Neural progenitor cell (in vitro differentiated cells): ENCODE results near the gene NSMCE1. TPM values are rescaled to one million over a fixed set of nuclear protein-coding genes. Genes with fewer than 3 reads are reported as not detected.

Experiments
- DNase-seq: peaks from one replicate; pipeline ENCODE4 v3.0.0-alpha.2; 2016; ENCODE audit warnings: low spot score
- H2AFZ ChIP-seq: fragments of 200-600 bp; sonication (generic); replicated peaks from 2 replicates; pipeline ENCODE4 v1.6.1; 2016; ENCODE audit warnings: antibody characterized with exemption
- H3F3A ChIP-seq: fragments of 200-600 bp; sonication (generic); 2 replicates; pipeline ENCODE4 v1.6.1; 2016; ENCODE audit warnings: antibody characterized with exemption, low read depth
- H3K27ac ChIP-seq: fragments of 200-600 bp; sonication (generic); 2 replicates; pipeline ENCODE4 v1.5.1; 2016; ENCODE audit warnings: mild to moderate bottlenecking
- H3K27me3 ChIP-seq: fragments of 200-600 bp; sonication (generic); 2 replicates; pipeline ENCODE4 v1.6.1; 2016; ENCODE audit warnings: mild to moderate bottlenecking, moderate library complexity
- H3K36me3 ChIP-seq: fragments of 200-600 bp; sonication (generic); 2 replicates; pipeline ENCODE4 v1.5.1; 2016
- H3K4me1 ChIP-seq: fragments of 200-600 bp; sonication (generic); 2 replicates; pipeline ENCODE4 v1.6.1; 2016; ENCODE audit warnings: mixed run types
- H3K4me2 ChIP-seq: fragments of 200-600 bp; sonication (generic); 2 replicates; pipeline ENCODE4 v1.6.1; 2016
- H3K4me3 ChIP-seq: fragments of 200-600 bp; sonication (generic); 2 replicates; pipeline ENCODE4 v1.5.1; 2016
- H3K79me2 ChIP-seq: fragments of 200-600 bp; sonication (generic); 2 replicates; pipeline ENCODE4 v1.6.1; 2016; ENCODE audit warnings: low read depth
- H3K9ac ChIP-seq: fragments of 200-600 bp; sonication (generic); 2 replicates; pipeline ENCODE4 v1.6.1; 2016
- H3K9me3 ChIP-seq: fragments of 200-600 bp; sonication (generic); 2 replicates; pipeline ENCODE4 v1.5.1; 2016; ENCODE audit warnings: low read depth
- H4K20me1 ChIP-seq: fragments of 200-600 bp; sonication (generic); 2 replicates; pipeline ENCODE4 v1.6.1; 2016; ENCODE audit warnings: low read depth
- H3K27ac Mint-ChIP-seq: 3 replicates; pipeline ENCODE4 v1.8.0; 2021; ENCODE audit warnings: mixed read lengths
- H3K27me3 Mint-ChIP-seq: 2 replicates; pipeline ENCODE4 v1.8.0; 2022; ENCODE audit warnings: low read depth, mild to moderate bottlenecking, inconsistent platforms, moderate library complexity, mixed read lengths; ENCODE audit not compliant: insufficient read depth
- H3K36me3 Mint-ChIP-seq: 3 replicates; pipeline ENCODE4 v1.8.0; 2021; ENCODE audit warnings: mixed read lengths
- H3K4me1 Mint-ChIP-seq: 3 replicates; pipeline ENCODE4 v1.8.0; 2021; ENCODE audit warnings: mixed read lengths
- H3K4me3 Mint-ChIP-seq: 3 replicates; pipeline ENCODE4 v1.8.0; 2021; ENCODE audit warnings: mild to moderate bottlenecking, moderate library complexity, mixed read lengths
- H3K9me3 Mint-ChIP-seq: 3 replicates; pipeline ENCODE4 v1.8.0; 2020; ENCODE audit warnings: mixed read lengths
- EZH2 ChIP-seq: fragments of 200-600 bp; sonication (generic); IDR thresholded peaks from 2 replicates; pipeline ENCODE4 v1.6.1; 2017; ENCODE audit warnings: antibody characterized with exemption, mild to moderate bottlenecking, moderate library complexity
- EZH2phosphoT487 ChIP-seq: fragments of 200-600 bp; sonication (generic); IDR thresholded peaks from 2 replicates; pipeline ENCODE4 v1.6.1; 2017; ENCODE audit warnings: antibody characterized with exemption
- total RNA-seq: library from RNA; depleted of rRNA; stranded (reverse); fragments of >200 nt; gene quantifications from 2 replicates; pipeline ENCODE4 v1.2.3, GENCODE V29; 2015; ENCODE audit warnings: low replicate concordance
- TF ChIP-seq, protein P1 (sequence below): fragments of 200-600 bp; sonication (generic); IDR thresholded peaks from 2 replicates; pipeline ENCODE4 v1.5.1; 2017; ENCODE audit warnings: antibody characterized with exemption, mild to moderate bottlenecking

NSMCE1 gene
- total RNA-seq, 1 donor from 2014 or later: 83.4 TPM

DNA sequence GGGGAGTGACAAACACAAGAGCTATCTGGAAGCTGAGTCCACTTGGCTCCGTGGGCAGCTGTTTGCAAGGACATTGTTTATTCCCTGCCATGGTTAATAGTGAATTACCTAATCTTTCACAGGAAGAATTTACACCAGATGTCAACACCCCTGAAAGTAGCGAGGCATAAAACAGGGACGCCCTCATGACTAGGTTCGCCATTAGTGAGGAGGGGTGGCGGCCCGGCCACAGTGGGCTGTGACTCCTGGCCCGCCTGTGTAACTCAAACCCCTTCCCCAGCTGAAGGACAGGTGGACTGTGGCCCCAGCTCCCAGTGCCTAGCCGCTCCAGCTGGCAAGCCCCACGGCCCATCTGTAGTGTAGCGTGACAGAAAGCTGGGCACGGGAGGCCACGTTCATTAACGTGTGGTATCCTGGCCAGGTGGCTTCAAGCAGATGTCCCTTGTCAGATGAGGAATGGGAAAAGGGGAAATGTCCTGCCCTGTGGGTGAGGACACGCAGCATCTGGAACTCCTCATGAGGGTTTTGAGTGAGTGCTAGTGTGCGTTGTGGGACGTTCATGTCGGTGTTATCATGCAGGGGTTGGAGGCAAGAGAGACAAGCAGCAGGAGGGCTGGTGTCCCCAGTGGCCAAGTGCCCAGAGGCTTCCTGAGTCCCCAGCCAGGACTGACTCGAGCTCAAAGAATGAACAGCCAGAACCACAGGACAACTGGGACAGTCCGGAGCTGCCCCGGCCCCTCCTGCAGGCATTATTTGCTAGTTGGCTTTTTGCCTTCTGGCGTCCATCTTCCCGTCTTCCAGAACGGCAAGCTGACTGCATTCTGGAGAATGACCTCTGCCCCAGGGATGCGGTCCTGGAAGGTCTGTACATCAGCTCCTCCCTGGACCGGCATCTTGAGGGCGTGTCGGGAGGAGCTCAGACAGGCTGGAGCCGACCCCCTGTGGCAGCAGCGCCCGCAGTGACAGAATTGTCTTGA is 46.0 kb downstream of the NSMCE1 start:
- no peaks in the 10 kb centered on the region for H3K79me2 ChIP-seq
- TF ChIP-seq, protein P1, sequence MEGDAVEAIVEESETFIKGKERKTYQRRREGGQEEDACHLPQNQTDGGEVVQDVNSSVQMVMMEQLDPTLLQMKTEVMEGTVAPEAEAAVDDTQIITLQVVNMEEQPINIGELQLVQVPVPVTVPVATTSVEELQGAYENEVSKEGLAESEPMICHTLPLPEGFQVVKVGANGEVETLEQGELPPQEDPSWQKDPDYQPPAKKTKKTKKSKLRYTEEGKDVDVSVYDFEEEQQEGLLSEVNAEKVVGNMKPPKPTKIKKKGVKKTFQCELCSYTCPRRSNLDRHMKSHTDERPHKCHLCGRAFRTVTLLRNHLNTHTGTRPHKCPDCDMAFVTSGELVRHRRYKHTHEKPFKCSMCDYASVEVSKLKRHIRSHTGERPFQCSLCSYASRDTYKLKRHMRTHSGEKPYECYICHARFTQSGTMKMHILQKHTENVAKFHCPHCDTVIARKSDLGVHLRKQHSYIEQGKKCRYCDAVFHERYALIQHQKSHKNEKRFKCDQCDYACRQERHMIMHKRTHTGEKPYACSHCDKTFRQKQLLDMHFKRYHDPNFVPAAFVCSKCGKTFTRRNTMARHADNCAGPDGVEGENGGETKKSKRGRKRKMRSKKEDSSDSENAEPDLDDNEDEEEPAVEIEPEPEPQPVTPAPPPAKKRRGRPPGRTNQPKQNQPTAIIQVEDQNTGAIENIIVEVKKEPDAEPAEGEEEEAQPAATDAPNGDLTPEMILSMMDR: no peak
- TF ChIP-seq EZH2phosphoT487 (no peak), EZH2 (no peak)
- H3F3A ChIP-seq: no peaks in the 10 kb centered on the region
- H3K27ac Mint-ChIP-seq: peak overlapping the region; percentile 72
- no peak overlapping the region for H3K4me3 Mint-ChIP-seq
- H3K27me3 Mint-ChIP-seq: peaks cover 2% of the 10 kb centered on the region
- no peaks in the 10 kb centered on the region for H4K20me1 ChIP-seq
- H2AFZ ChIP-seq: no peak overlapping the region
- no peak overlapping the region for H3K27ac ChIP-seq
- H3K4me2 ChIP-seq: no peak overlapping the region
- no peaks in the 10 kb centered on the region for H3K36me3 ChIP-seq
- H3K36me3 Mint-ChIP-seq: no peaks in the 10 kb centered on the region
- no peak overlapping the region for H3K9ac ChIP-seq
- no peaks in the 10 kb centered on the region for H3K27me3 ChIP-seq
- no peaks in the 10 kb centered on the region for H3K9me3 ChIP-seq
- H3K4me3 ChIP-seq: no peak overlapping the region
- no peaks in the 10 kb centered on the region for H3K4me1 ChIP-seq
- no peaks in the 10 kb centered on the region for H3K9me3 Mint-ChIP-seq
- peak; percentile 35 for DNase-seq
- H3K4me1 Mint-ChIP-seq: peaks cover 9% of the 10 kb centered on the region

DNA sequence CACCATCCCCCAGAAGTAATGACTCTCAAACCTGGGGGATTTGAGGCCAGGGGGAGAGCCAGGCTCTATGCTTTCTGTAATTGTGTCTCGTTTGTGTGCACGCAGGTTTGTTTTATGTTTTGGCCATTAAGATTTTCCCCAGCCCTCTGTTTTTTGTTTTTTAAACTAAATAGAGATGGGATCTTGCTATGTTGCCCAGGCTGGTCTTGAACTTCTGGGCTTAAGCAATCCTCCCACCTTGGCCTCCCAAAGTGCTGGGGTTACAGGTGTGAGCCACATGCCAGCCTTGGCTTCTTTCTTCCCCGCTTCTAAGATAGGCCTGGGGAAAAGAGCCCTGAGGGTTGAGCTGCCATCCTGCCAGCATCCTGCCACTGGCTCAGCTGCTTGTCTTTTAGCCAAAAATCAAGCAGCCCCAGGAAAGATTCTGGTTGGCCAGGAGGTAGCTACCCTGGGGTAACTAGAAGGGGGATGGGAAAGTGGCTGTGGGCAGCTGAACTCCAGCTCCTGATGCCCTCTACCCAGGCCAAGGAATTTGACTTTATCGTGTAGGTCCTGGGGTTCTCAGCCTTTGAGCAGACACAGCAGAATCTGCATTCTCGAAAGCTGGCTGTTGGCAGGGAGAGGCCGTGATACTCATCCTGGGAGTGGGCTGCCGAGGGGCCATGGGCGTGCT is 46.9 kb downstream of the NSMCE1 start:
- Histone ChIP-seq H3K27ac (no peak overlapping the region), H2AFZ (no peak overlapping the region), H4K20me1 (no peaks in the 10 kb centered on the region), H3K79me2 (no peaks in the 10 kb centered on the region), H3K9me3 (no peaks in the 10 kb centered on the region), H3K4me3 (no peak overlapping the region), H3F3A (no peaks in the 10 kb centered on the region), H3K4me1 (no peaks in the 10 kb centered on the region), H3K4me2 (no peak overlapping the region), H3K36me3 (no peaks in the 10 kb centered on the region), H3K27me3 (no peaks in the 10 kb centered on the region), H3K9ac (no peak overlapping the region)
- peaks cover 2% of the 10 kb centered on the region for H3K36me3 Mint-ChIP-seq
- H3K4me1 Mint-ChIP-seq: peaks cover 13% of the 10 kb centered on the region
- no peak for DNase-seq
- H3K4me3 Mint-ChIP-seq: no peak overlapping the region
- no peak for TF ChIP-seq EZH2
- no peak for TF ChIP-seq EZH2phosphoT487
- TF ChIP-seq, protein P1: no peak
- peak overlapping the region; percentile 46 for H3K27ac Mint-ChIP-seq
- H3K9me3 Mint-ChIP-seq: no peaks in the 10 kb centered on the region
- H3K27me3 Mint-ChIP-seq: peaks cover 4% of the 10 kb centered on the region

DNA sequence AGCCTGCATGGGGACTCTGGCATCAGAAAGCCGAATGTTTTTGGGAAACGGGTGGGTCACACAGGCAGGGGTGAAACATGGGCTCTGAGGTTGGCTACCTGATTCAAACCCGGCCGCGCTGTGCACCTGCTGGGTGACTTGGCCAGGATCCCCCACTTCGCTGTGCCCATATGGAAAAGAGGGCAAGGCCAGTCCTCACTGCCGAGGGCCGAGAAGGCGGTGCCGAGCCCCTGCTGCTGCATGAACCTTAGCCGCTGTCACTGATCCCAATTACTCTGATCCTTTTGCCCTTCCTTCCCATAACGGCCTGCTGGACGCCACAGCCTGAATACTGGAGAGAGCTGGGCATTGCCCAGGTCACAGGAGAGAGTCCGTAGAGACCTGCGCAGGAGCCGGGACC is 47.6 kb downstream of the NSMCE1 start:
- H3K9me3 Mint-ChIP-seq: no peaks in the 10 kb centered on the region
- Histone ChIP-seq H3K9me3 (no peaks in the 10 kb centered on the region), H2AFZ (no peak overlapping the region), H3K27me3 (no peaks in the 10 kb centered on the region), H3K9ac (no peak overlapping the region), H3K4me3 (no peak overlapping the region), H4K20me1 (no peaks in the 10 kb centered on the region), H3K4me2 (no peak overlapping the region), H3F3A (no peaks in the 10 kb centered on the region), H3K4me1 (no peaks in the 10 kb centered on the region), H3K79me2 (no peaks in the 10 kb centered on the region), H3K36me3 (no peaks in the 10 kb centered on the region), H3K27ac (no peak overlapping the region)
- H3K27ac Mint-ChIP-seq: no peak overlapping the region
- H3K27me3 Mint-ChIP-seq: peaks cover 4% of the 10 kb centered on the region
- no peak for DNase-seq
- TF ChIP-seq EZH2phosphoT487: no peak
- TF ChIP-seq, protein P1: no peak
- TF ChIP-seq EZH2: no peak
- no peak overlapping the region for H3K4me3 Mint-ChIP-seq
- H3K4me1 Mint-ChIP-seq: peaks cover 10% of the 10 kb centered on the region
- H3K36me3 Mint-ChIP-seq: peaks cover 2% of the 10 kb centered on the region
